ENCODE measurements around the gene SLC46A1.

SLC46A1 gene

DNA sequence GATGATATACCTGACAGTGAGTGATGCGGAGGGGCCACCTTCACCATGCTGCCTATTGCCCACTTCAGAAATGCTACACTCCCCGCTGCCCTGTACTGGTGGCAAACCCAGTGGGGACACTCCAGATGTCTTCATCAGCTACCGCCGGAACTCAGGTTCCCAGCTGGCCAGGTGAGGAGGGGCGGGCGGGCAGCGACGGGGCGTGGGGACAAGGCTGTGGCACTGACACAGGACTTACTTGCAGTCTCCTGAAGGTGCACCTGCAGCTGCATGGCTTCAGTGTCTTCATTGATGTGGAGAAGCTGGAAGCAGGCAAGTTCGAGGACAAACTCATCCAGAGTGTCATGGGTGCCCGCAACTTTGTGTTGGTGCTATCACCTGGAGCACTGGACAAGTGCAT lies 17.9 kb downstream of the SLC46A1 start:
- Histone ChIP-seq H2AFZ (ENCODE audit: low read length) (no peak overlapping the region), H3K36me3 (replicated peaks; ENCODE audit: insufficient read depth, low read length) (no peaks in the 10 kb centered on the region), H3K27ac (ENCODE audit: low read length) (no peak overlapping the region), H3K79me2 (ENCODE audit: low read length) (no peaks in the 10 kb centered on the region), H3K9ac (ENCODE audit: low read length) (no peak overlapping the region), H4K20me1 (ENCODE audit: insufficient read depth, low read length) (no peaks in the 10 kb centered on the region), H3K9me2 (replicated peaks; ENCODE audit: insufficient read depth, low read length) (no peaks in the 10 kb centered on the region), H3K9me3 (replicated peaks; ENCODE audit: insufficient read depth, low read length) (no peaks in the 10 kb centered on the region), H3K4me3 (ENCODE audit: low read length) (no peak overlapping the region), H3K4me2 (ENCODE audit: low read depth, low read length) (no peak overlapping the region), H3K4me1 (ENCODE audit: low read length) (no peaks in the 10 kb centered on the region), H3F3A (ENCODE audit: insufficient read depth, low read length) (no peaks in the 10 kb centered on the region), H3K27me3 (replicated peaks; ENCODE audit: insufficient read depth, low read length) (no peaks in the 10 kb centered on the region)
- no peak for DNase-seq
- TF ChIP-seq, protein P1, sequence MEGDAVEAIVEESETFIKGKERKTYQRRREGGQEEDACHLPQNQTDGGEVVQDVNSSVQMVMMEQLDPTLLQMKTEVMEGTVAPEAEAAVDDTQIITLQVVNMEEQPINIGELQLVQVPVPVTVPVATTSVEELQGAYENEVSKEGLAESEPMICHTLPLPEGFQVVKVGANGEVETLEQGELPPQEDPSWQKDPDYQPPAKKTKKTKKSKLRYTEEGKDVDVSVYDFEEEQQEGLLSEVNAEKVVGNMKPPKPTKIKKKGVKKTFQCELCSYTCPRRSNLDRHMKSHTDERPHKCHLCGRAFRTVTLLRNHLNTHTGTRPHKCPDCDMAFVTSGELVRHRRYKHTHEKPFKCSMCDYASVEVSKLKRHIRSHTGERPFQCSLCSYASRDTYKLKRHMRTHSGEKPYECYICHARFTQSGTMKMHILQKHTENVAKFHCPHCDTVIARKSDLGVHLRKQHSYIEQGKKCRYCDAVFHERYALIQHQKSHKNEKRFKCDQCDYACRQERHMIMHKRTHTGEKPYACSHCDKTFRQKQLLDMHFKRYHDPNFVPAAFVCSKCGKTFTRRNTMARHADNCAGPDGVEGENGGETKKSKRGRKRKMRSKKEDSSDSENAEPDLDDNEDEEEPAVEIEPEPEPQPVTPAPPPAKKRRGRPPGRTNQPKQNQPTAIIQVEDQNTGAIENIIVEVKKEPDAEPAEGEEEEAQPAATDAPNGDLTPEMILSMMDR (IDR thresholded peaks at IDR 0.05; ENCODE audit: low read length) = no peak
- TF ChIP-seq EZH2 (optimal IDR thresholded peaks at IDR 0.05; ENCODE audit: low read depth, low read length) = no peak
- no peak for TF ChIP-seq EZH2phosphoT487 (IDR thresholded peaks at IDR 0.05; ENCODE audit: low read length)

DNA sequence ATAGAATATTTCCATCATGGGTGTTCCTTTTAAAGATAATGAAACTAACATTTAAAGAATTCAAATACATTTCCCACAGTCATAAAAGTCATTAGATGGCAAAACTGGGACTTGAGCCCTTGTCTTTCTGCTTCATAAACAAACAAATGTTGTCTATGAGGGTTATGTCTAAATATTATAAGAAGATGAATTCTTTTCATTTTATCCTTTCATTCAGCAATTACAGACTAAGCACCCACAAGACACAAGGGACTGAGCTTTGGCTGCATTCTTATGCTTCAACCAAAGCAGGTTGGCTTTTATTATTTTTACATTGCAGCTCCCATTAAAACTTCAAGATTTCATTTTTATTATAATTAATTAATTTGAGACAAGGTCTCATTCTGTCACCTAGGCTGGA lies 19.6 kb downstream of the SLC46A1 start:
- H3K9ac ChIP-seq (ENCODE audit: low read length) = no peak overlapping the region

DNA sequence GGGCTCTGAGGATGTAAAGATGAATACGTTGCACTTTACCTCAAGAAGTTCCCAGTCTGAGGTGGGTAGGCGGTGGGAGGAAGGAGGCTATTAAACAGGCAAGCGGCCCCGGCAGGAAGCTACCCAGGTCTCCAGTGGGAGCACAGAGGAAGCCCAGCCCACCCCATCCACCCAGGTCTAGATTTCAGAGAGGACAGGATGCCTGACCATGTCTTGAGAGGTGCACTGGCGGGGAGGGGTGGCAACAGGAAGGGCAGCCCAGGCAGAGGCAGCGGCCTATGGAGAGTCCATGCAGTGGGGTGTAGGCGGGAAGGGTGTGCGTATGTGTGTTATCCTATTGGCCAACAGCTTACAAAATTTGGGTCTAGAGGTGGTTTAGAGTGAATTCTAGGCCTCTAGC lies 20.6 kb downstream of the SLC46A1 start:
- peak overlapping the region; percentile 64 for H3K4me3 ChIP-seq (ENCODE audit: low read length)
- no peaks in the 10 kb centered on the region for H3K36me3 ChIP-seq (replicated peaks; ENCODE audit: insufficient read depth, low read length)
- peak overlapping the region; percentile 85; the same call in 1 of the 2 replicates for H3K4me2 ChIP-seq (ENCODE audit: low read depth, low read length)
- H3K9ac ChIP-seq (ENCODE audit: low read length) = no peak overlapping the region
- H3K27ac ChIP-seq (ENCODE audit: low read length) = no peak overlapping the region
- no peaks in the 10 kb centered on the region for H3F3A ChIP-seq (ENCODE audit: insufficient read depth, low read length)
- H2AFZ ChIP-seq (ENCODE audit: low read length) = peak overlapping the region; percentile 87; the same call in 1 of the 2 replicates
- no peaks in the 10 kb centered on the region for H3K27me3 ChIP-seq (replicated peaks; ENCODE audit: insufficient read depth, low read length)
- H3K4me1 ChIP-seq (ENCODE audit: low read length) = no peaks in the 10 kb centered on the region
- no peaks in the 10 kb centered on the region for H3K79me2 ChIP-seq (ENCODE audit: low read length)
- no peaks in the 10 kb centered on the region for H3K9me2 ChIP-seq (replicated peaks; ENCODE audit: insufficient read depth, low read length)
- no peaks in the 10 kb centered on the region for H4K20me1 ChIP-seq (ENCODE audit: insufficient read depth, low read length)
- no peaks in the 10 kb centered on the region for H3K9me3 ChIP-seq (replicated peaks; ENCODE audit: insufficient read depth, low read length)
- DNase-seq = no peak
- TF ChIP-seq, protein P1 (IDR thresholded peaks at IDR 0.05; ENCODE audit: low read length) = no peak
- TF ChIP-seq EZH2phosphoT487 (IDR thresholded peaks at IDR 0.05; ENCODE audit: low read length) (no peak), EZH2 (optimal IDR thresholded peaks at IDR 0.05; ENCODE audit: low read depth, low read length) (no peak)

More for the DNA sequence above, 19.6 kb downstream of the SLC46A1 start:
- DNase-seq = no peak
- H2AFZ ChIP-seq (ENCODE audit: low read length) = no peak overlapping the region
- no peaks in the 10 kb centered on the region for H3K4me1 ChIP-seq (ENCODE audit: low read length)
- no peaks in the 10 kb centered on the region for H4K20me1 ChIP-seq (ENCODE audit: insufficient read depth, low read length)
- TF ChIP-seq, protein P1 (IDR thresholded peaks at IDR 0.05; ENCODE audit: low read length) = no peak
- TF ChIP-seq EZH2phosphoT487 (IDR thresholded peaks at IDR 0.05; ENCODE audit: low read length) (no peak), EZH2 (optimal IDR thresholded peaks at IDR 0.05; ENCODE audit: low read depth, low read length) (no peak)
- H3F3A ChIP-seq (ENCODE audit: insufficient read depth, low read length) = no peaks in the 10 kb centered on the region
- no peaks in the 10 kb centered on the region for H3K9me3 ChIP-seq (replicated peaks; ENCODE audit: insufficient read depth, low read length)
- no peak overlapping the region for H3K4me3 ChIP-seq (ENCODE audit: low read length)
- no peaks in the 10 kb centered on the region for H3K36me3 ChIP-seq (replicated peaks; ENCODE audit: insufficient read depth, low read length)
- H3K9me2 ChIP-seq (replicated peaks; ENCODE audit: insufficient read depth, low read length) = no peaks in the 10 kb centered on the region
- H3K27ac ChIP-seq (ENCODE audit: low read length) = no peak overlapping the region
- no peaks in the 10 kb centered on the region for H3K27me3 ChIP-seq (replicated peaks; ENCODE audit: insufficient read depth, low read length)
- H3K4me2 ChIP-seq (ENCODE audit: low read depth, low read length) = no peak overlapping the region
- H3K79me2 ChIP-seq (ENCODE audit: low read length) = no peaks in the 10 kb centered on the region

All from MM.1S (cell line).